ENCODE data around the gene DUSP3.

The DUSP3 gene

GRCh38 chr17:43758086-43758485 is 20.7 kb downstream of the DUSP3 start:
- no peak for DNase-seq (ENCODE audit: low read depth in 1 of 2, low spot score in 1 of 2)
- no peak overlapping the region for H3K27ac ChIP-seq (replicated peaks)
- H3K27me3 ChIP-seq (ENCODE audit: insufficient read depth, poor library complexity, severe bottlenecking): peaks cover 41% of the 10 kb centered on the region
- no peak overlapping the region for H3K4me3 ChIP-seq (replicated peaks; ENCODE audit: insufficient read depth, low read length)
- TF ChIP-seq CTCF (IDR thresholded peaks at IDR 0.05; ENCODE audit: insufficient read depth, low read length) (no peak), SPI1 (IDR thresholded peaks at IDR 0.05; ENCODE audit: borderline replicate concordance, low read depth) (no peak), GABPA (IDR thresholded peaks at IDR 0.05; ENCODE audit: low read depth) (no peak), REST (IDR thresholded peaks at IDR 0.05; ENCODE audit: insufficient replicate concordance, low read depth) (no peak), POLR2AphosphoS5 (IDR thresholded peaks at IDR 0.05; ENCODE audit: low read depth) (no peak)

- Histone ChIP-seq H3K27ac (replicated peaks) (no peak overlapping the region), H3K4me3 (replicated peaks; ENCODE audit: insufficient read depth, low read length) (no peak overlapping the region), H3K27me3 (ENCODE audit: insufficient read depth, poor library complexity, severe bottlenecking) (peaks cover 41% of the 10 kb centered on the region)
- TF ChIP-seq REST (IDR thresholded peaks at IDR 0.05; ENCODE audit: insufficient replicate concordance, low read depth) (no peak), POLR2AphosphoS5 (IDR thresholded peaks at IDR 0.05; ENCODE audit: low read depth) (no peak), SPI1 (IDR thresholded peaks at IDR 0.05; ENCODE audit: borderline replicate concordance, low read depth) (no peak), GABPA (IDR thresholded peaks at IDR 0.05; ENCODE audit: low read depth) (no peak), CTCF (IDR thresholded peaks at IDR 0.05; ENCODE audit: insufficient read depth, low read length) (no peak)
- DNase-seq (ENCODE audit: low read depth in 1 of 2, low spot score in 1 of 2): no peak
Observed at GRCh38 chr17:43757171-43757660, 21.6 kb downstream of the DUSP3 start.

- Histone ChIP-seq H3K4me3 (replicated peaks; ENCODE audit: insufficient read depth, low read length) (no peak overlapping the region), H3K27me3 (ENCODE audit: insufficient read depth, poor library complexity, severe bottlenecking) (peaks cover 43% of the 10 kb centered on the region), H3K27ac (replicated peaks) (no peak overlapping the region)
- no peak for DNase-seq (ENCODE audit: low read depth in 1 of 2, low spot score in 1 of 2)
- TF ChIP-seq GABPA (IDR thresholded peaks at IDR 0.05; ENCODE audit: low read depth) (no peak), CTCF (IDR thresholded peaks at IDR 0.05; ENCODE audit: insufficient read depth, low read length) (no peak), REST (IDR thresholded peaks at IDR 0.05; ENCODE audit: insufficient replicate concordance, low read depth) (no peak), SPI1 (IDR thresholded peaks at IDR 0.05; ENCODE audit: borderline replicate concordance, low read depth) (no peak), POLR2AphosphoS5 (IDR thresholded peaks at IDR 0.05; ENCODE audit: low read depth) (no peak)
Observed at GRCh38 chr17:43756201-43756600, 22.6 kb downstream of the DUSP3 start.

All from HL-60 (cell line).